Measurements from ENCODE around the gene LEFTY1. TPM values are rescaled to one million over a fixed set of nuclear protein-coding genes. Genes with fewer than 3 reads are reported as not detected.
"Not testable (repeated sequence)": the region's sequence is repeated elsewhere in the genome, so short reads cannot be mapped to it uniquely, and the experiment has no call there.

Gene LEFTY1
- total RNA-seq: not detected

- CTCF ChIA-PET: interaction anchor here (1.7 kb wide), 1 partner anchor 22 kb away, joined by 6 read pairs; no protein-coding TSS in a partner anchor
- POLR2A ChIA-PET: no interaction called here
These were observed at the start of gene LEFTY1 for GRCh38 chr1:225888898-225889601. LEFTY1 (minus strand) TSS chr1:225889146; CDS start chr1:225889066, 80 bp downstream.

GRCh38 chr1:225937048-225937968 lies 48.4 kb upstream of the LEFTY1 start:
- CTCF ChIA-PET: interaction anchor here (0.6 to 1.1 kb wide), 3 partner anchors 26 to 39 kb away, joined by 3 to 4 read pairs (median 4); no protein-coding TSS in a partner anchor

GRCh38 chr1:225936523-225936922 lies 47.6 kb upstream of the LEFTY1 start:
- POLR2A ChIA-PET: no interaction called here
- CTCF ChIA-PET: interaction anchor here (0.6 to 0.8 kb wide), 2 partner anchors 25 to 40 kb away, joined by 3 to 4 read pairs; no protein-coding TSS in a partner anchor

More at GRCh38 chr1:225937048-225937968, 48.4 kb upstream of the LEFTY1 start:
- POLR2A ChIA-PET: no interaction called here

GRCh38 chr1:225936086-225936485 lies 47.1 kb upstream of the LEFTY1 start:
- CTCF ChIA-PET, POLR2A ChIA-PET: not testable (repeated sequence)

- ChIA-PET CTCF (no interaction called here), POLR2A (no interaction called here)
These were observed 45.8 kb upstream of the LEFTY1 start for GRCh38 chr1:225934711-225935110.

- POLR2A ChIA-PET: no interaction called here
These were observed 44.1 kb upstream of the LEFTY1 start for GRCh38 chr1:225933072-225933471.

GRCh38 chr1:225931270-225932136 lies 42.6 kb upstream of the LEFTY1 start:
- ChIA-PET CTCF (no interaction called here), POLR2A (interaction anchor here (0.6 kb wide), 2 partner anchors 113 to 153 kb away, joined by 3 to 11 read pairs; no protein-coding TSS in a partner anchor)

More at GRCh38 chr1:225933072-225933471, 44.1 kb upstream of the LEFTY1 start:
- CTCF ChIA-PET: no interaction called here

- POLR2A ChIA-PET: interaction anchor here (0.6 kb wide), 1 partner anchor 133 kb away, joined by 9 read pairs; no protein-coding TSS in a partner anchor
- CTCF ChIA-PET: no interaction called here
These were observed 41.6 kb upstream of the LEFTY1 start for GRCh38 chr1:225930566-225930965.

- CTCF ChIA-PET: interaction anchor here (0.7 kb wide), 1 partner anchor 21 kb away, joined by 4 read pairs; no protein-coding TSS in a partner anchor
- POLR2A ChIA-PET: not testable (repeated sequence)
These were observed 40.5 kb upstream of the LEFTY1 start for GRCh38 chr1:225929462-225929861.

GRCh38 chr1:225928186-225929175 lies 39.5 kb upstream of the LEFTY1 start:
- POLR2A ChIA-PET: no interaction called here
- CTCF ChIA-PET: no interaction called here

- POLR2A ChIA-PET: no interaction called here
- CTCF ChIA-PET: interaction anchor here (1.4 kb wide), 1 partner anchor 16 kb away, joined by 3 read pairs; no protein-coding TSS in a partner anchor
These were observed 37.7 kb upstream of the LEFTY1 start for GRCh38 chr1:225926551-225927113.

- POLR2A ChIA-PET: interaction anchor here (0.6 to 2.6 kb wide), 10 partner anchors 9 to 479 kb away, joined by 3 to 17 read pairs (median 4); partner anchors contain the start of genes H3-3A, SDE2, SRP9 and TMEM63A
- CTCF ChIA-PET: interaction anchor here (0.6 to 2.6 kb wide), 7 partner anchors 13 to 448 kb away, joined by 3 to 9 read pairs (median 4); partner anchors contain the start of genes SRP9 and TMEM63A
These were observed 35.0 kb upstream of the LEFTY1 start, which contains the start of gene PYCR2 for GRCh38 chr1:225923692-225924555. PYCR2 (minus strand) TSS chr1:225924250; CDS start chr1:225924110, 140 bp downstream.

GRCh38 chr1:225923381-225923691 lies 34.4 kb upstream of the LEFTY1 start:
- ChIA-PET CTCF (interaction anchor here (0.6 to 2.6 kb wide), 7 partner anchors 12 to 448 kb away, joined by 3 to 9 read pairs (median 4); partner anchors contain the start of genes SRP9 and TMEM63A), POLR2A (interaction anchor here (0.6 to 2.6 kb wide), 7 partner anchors 10 to 479 kb away, joined by 3 to 17 read pairs (median 4); partner anchors contain the start of genes H3-3A, SRP9 and TMEM63A)

- POLR2A ChIA-PET: interaction anchor here (1.1 kb wide), 1 partner anchor 39 kb away, joined by 3 read pairs; no protein-coding TSS in a partner anchor
- CTCF ChIA-PET: interaction anchor here (1.7 to 2.6 kb wide), 2 partner anchors 40 to 447 kb away, joined by 4 to 9 read pairs; partner anchors contain the start of gene TMEM63A
These were observed 33.1 kb upstream of the LEFTY1 start for GRCh38 chr1:225921734-225922709.

- POLR2A ChIA-PET: interaction anchor here (0.5 kb wide), 1 partner anchor 23 kb away, joined by 3 read pairs; no protein-coding TSS in a partner anchor
- CTCF ChIA-PET: interaction anchor here (1.0 kb wide), 1 partner anchor 9 kb away, joined by 5 read pairs; no protein-coding TSS in a partner anchor
These were observed 31.0 kb upstream of the LEFTY1 start for GRCh38 chr1:225919906-225920305.
